ENCODE measurements around the gene TRMT13.

Gene TRMT13

DNA sequence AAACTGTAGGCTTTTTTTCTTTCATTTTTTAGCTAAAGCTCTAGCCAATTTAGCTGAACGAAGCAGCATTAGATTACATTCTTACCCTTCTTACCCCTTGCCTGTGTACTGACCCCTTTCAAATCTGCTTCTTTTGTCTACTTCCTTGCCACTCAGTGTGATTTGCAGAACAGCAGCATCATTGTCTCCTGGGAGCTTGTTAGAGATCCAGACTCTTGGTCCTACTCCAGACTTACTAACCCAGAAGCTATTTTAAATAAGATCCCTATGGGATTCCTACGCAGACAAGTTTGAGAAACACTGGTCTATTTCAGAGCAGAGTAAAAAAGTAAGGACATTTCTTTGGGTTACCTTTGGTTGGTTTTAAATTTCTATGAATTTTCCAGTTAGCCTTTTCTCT, 31.3 kb downstream of the TRMT13 start:
- TF ChIP-seq, protein P1, sequence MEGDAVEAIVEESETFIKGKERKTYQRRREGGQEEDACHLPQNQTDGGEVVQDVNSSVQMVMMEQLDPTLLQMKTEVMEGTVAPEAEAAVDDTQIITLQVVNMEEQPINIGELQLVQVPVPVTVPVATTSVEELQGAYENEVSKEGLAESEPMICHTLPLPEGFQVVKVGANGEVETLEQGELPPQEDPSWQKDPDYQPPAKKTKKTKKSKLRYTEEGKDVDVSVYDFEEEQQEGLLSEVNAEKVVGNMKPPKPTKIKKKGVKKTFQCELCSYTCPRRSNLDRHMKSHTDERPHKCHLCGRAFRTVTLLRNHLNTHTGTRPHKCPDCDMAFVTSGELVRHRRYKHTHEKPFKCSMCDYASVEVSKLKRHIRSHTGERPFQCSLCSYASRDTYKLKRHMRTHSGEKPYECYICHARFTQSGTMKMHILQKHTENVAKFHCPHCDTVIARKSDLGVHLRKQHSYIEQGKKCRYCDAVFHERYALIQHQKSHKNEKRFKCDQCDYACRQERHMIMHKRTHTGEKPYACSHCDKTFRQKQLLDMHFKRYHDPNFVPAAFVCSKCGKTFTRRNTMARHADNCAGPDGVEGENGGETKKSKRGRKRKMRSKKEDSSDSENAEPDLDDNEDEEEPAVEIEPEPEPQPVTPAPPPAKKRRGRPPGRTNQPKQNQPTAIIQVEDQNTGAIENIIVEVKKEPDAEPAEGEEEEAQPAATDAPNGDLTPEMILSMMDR (IDR thresholded peaks at IDR 0.05; ENCODE audit: low read depth, low read length): no peak
- Histone ChIP-seq H3K36me3 (no peaks in the 10 kb centered on the region), H3K9me3 (ENCODE audit: severe bottlenecking) (no peaks in the 10 kb centered on the region), H3K27ac (no peak overlapping the region), H3K27me3 (ENCODE audit: insufficient read depth, low read depth, severe bottlenecking) (no peaks in the 10 kb centered on the region), H3K4me3 (ENCODE audit: low read depth, low read length) (no peak overlapping the region)
- DNase-seq: no peak

DNA sequence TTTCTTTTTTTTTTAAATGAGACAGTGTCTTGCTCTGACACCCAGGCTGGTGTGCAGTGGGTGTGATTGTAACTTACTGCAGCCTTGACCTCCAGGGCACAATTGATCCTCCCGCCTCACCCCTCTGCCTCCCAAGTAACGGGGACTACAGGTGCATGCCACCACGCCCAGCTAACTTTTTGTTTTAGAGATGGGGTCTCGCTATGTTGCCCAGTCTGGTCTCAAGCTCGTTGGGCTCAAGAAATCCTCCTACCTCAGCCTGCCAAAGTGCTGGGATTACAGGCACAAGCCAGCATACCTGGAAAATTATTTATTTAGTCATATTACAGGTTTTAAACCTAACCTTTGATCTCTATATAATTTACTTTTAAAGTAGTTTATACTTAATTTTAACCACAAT, 31.7 kb downstream of the TRMT13 start:
- Histone ChIP-seq H3K36me3 (no peaks in the 10 kb centered on the region), H3K4me3 (ENCODE audit: low read depth, low read length) (no peak overlapping the region), H3K27me3 (ENCODE audit: insufficient read depth, low read depth, severe bottlenecking) (no peaks in the 10 kb centered on the region), H3K27ac (no peak overlapping the region), H3K9me3 (ENCODE audit: severe bottlenecking) (no peaks in the 10 kb centered on the region)
- TF ChIP-seq, protein P1 (IDR thresholded peaks at IDR 0.05; ENCODE audit: low read depth, low read length): no peak
- no peak for DNase-seq

DNA sequence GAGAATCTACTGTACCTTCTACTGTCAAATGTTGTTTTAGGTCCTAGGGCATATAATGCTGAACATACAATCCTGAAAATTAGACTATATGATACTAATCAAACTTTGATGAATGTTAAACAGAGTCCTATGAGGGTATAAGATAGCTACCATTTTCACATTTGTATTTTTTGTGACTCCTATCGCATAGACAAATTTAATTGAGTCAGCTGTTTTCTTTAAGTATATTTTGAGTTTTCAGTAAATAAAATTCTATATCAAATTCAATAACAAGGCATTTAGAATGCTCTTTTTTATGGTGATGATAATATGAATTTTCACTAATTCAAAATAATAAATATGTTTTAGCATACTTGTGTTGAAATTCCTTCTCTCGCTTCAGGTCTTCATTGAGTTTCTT, 35.1 kb downstream of the TRMT13 start:
- H3K27ac ChIP-seq: no peak overlapping the region
- DNase-seq: no peak
- no peaks in the 10 kb centered on the region for H3K27me3 ChIP-seq (ENCODE audit: insufficient read depth, low read depth, severe bottlenecking)
- peaks cover 3% of the 10 kb centered on the region for H3K9me3 ChIP-seq (ENCODE audit: severe bottlenecking)
- no peaks in the 10 kb centered on the region for H3K36me3 ChIP-seq
- TF ChIP-seq, protein P1 (IDR thresholded peaks at IDR 0.05; ENCODE audit: low read depth, low read length): no peak
- no peak overlapping the region for H3K4me3 ChIP-seq (ENCODE audit: low read depth, low read length)

DNA sequence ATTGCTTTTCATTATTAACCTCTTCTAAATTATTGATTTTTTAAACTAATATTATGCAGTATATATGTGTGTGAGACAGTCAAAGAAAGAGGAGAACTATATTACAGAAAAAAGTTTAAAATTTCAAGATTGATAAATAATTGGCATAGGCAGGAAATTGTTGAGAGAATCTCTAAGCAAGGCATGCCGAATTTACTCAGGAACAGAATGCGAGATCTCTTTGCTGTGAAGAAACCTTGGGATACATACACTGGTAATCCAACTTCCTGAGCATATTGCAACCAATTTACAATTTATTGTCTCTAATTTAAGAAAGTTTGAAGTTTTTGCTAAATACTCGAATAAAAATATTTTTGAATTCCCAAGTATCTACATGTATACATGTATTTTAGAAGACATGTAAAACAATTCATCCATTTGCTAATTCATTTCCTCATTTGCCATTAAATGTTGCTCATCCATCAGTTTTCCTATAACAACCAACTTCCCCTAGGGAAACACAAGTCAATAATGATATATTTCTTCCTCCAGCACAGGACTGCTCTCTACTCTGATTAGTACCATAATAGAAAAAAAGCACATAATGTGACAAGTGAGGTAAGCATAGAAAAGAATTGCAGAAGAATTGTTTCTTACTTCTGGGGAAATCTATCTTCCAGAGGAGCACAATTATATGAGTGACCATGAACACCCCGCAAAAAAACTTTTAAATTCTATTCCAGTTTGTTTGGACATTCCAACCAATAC, 44.5 kb downstream of the TRMT13 start:
- no peaks in the 10 kb centered on the region for H3K9me3 ChIP-seq (ENCODE audit: severe bottlenecking)
- TF ChIP-seq, protein P1 (IDR thresholded peaks at IDR 0.05; ENCODE audit: low read depth, low read length): no peak
- no peaks in the 10 kb centered on the region for H3K27me3 ChIP-seq (ENCODE audit: insufficient read depth, low read depth, severe bottlenecking)
- no peak for DNase-seq
- H3K27ac ChIP-seq: no peak overlapping the region
- H3K4me3 ChIP-seq (ENCODE audit: low read depth, low read length): no peak overlapping the region
- no peaks in the 10 kb centered on the region for H3K36me3 ChIP-seq

DNA sequence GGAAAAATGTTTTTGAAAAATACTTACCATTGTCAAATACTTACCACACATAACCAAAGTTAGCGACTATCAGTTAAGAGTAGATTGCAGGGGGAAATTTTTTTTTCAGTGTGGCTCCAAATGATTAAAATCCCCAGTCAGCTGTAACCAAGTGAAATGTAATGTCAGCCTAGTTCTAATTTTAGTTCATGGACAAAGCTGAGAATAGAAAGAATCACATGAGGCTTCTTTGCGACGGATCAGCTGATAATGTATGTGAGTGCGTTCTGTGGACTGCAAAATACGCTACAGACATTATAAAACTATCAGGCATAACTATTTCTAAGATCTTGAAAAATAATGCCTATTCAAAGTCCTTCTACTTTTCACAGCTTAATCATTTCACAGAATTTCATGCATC, 45.1 kb downstream of the TRMT13 start, which contains the start of gene LRRC39:
Gene LRRC39 (minus strand): TSS at position 166 of the 400 bp plus-strand sequence. CDS start 9,740 bp downstream, outside the sequence.
- Histone ChIP-seq H3K27ac (no peak within 1 kb of the TSS), H3K9me3 (ENCODE audit: severe bottlenecking) (no peaks in the 10 kb centered on the region), H3K4me3 (ENCODE audit: low read depth, low read length) (no peak within 1 kb of the TSS), H3K27me3 (ENCODE audit: insufficient read depth, low read depth, severe bottlenecking) (no peaks in the 10 kb centered on the region), H3K36me3 (no peaks in the 10 kb centered on the region)
- DNase-seq: no peak
- TF ChIP-seq, protein P1 (IDR thresholded peaks at IDR 0.05; ENCODE audit: low read depth, low read length): no peak

DNA sequence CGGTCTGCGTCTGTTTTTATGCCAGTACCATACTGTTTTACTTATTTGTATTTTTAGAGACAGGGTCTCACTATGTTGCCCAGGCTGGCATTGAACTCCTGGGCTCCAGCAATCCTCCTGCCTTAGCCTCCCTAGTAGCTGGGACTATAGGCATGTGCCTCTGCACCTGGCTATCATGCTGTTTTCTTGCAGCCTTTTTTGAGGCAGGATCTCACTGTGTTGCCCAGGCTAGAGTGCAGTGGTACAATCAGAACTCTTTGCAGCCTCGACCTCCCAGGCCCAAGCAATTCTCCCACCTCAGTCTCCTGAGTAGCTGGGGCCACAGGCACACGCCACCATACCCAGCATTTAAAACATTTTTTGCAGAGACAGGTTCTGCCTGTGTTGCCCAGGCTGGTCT, 50.4 kb downstream of the TRMT13 start:
- TF ChIP-seq, protein P1 (IDR thresholded peaks at IDR 0.05; ENCODE audit: low read depth, low read length): no peak
- no peak for DNase-seq

More for the DNA sequence above, 50.4 kb downstream of the TRMT13 start:
- peaks cover 3% of the 10 kb centered on the region for H3K9me3 ChIP-seq (ENCODE audit: severe bottlenecking)
- no peaks in the 10 kb centered on the region for H3K27me3 ChIP-seq (ENCODE audit: insufficient read depth, low read depth, severe bottlenecking)
- no peak overlapping the region for H3K27ac ChIP-seq
- no peak overlapping the region for H3K4me3 ChIP-seq (ENCODE audit: low read depth, low read length)
- H3K36me3 ChIP-seq: no peaks in the 10 kb centered on the region
